Measurements from ENCODE around the gene CACNA2D2.

DNA sequence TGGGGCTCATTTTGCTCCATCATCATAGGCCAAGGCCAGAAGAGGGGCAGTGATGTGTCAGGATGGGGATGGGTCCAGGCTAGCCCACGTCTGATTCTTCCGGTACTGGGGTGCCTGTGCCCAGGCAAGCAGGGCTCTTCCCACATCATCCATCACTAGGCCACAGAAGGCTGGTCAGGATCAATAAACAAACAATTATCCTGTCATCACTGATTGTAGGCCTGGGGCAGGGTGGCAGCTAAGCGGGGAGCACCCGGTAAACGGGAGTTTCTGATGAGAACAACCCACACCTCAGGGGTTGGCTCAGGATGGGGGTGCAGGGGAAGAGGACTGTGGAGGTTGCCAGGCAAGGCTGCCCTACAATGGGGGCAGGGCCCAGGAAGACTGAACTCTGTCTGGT is 18.1 kb upstream of the CACNA2D2 start:
- TF ChIP-seq POLR2AphosphoS5 (IDR thresholded peaks at IDR 0.05) (no peak), POLR2A (IDR thresholded peaks at IDR 0.05) (no peak)
